WTC11 (cell line): ENCODE data around the gene SLC12A2. TPM values are rescaled to one million over a fixed set of nuclear protein-coding genes. Genes with fewer than 3 reads are reported as not detected.
A peak's percentile ranks its signal among the peaks of the same experiment; 100 is the strongest.

Source experiments
- ATAC-seq: fragments of 200-7000 bp; cut with Tn5 transposase; 2 replicates; pipeline ENCODE4 v1.10.0; 2021; ENCODE audit warnings: mild to moderate bottlenecking, moderate library complexity
- CTCF ChIA-PET: fragments of 300-600 bp; sonication (Branson Sonifier 250); formaldehyde crosslinking; loops from one replicate; lab custom pipeline; 2021; ENCODE audit warnings: antibody characterized with exemption; lab: Charles Lee
- POLR2A ChIA-PET: fragments of 350-600 bp; sonication (Branson Sonifier 250); formaldehyde crosslinking; loops from one replicate; lab custom pipeline; 2021; ENCODE audit warnings: antibody characterized with exemption; lab: Charles Lee
- DNase-seq: peaks from one replicate; pipeline ENCODE4 v3.0.0; 2021; ENCODE audit warnings: low spot score
- H3K27ac Mint-ChIP-seq: 2 replicates; pipeline ENCODE4 v1.8.0; 2021; ENCODE audit warnings: mixed read lengths
- H3K27me3 Mint-ChIP-seq: 2 replicates; pipeline ENCODE4 v1.8.0; 2021; ENCODE audit warnings: low read depth, mild to moderate bottlenecking, moderate library complexity, mixed read lengths
- H3K36me3 Mint-ChIP-seq: 2 replicates; pipeline ENCODE4 v1.8.0; 2021; ENCODE audit warnings: mixed read lengths
- H3K4me1 Mint-ChIP-seq: 2 replicates; pipeline ENCODE4 v1.8.0; 2022; ENCODE audit warnings: mixed read lengths
- H3K4me3 Mint-ChIP-seq: 2 replicates; pipeline ENCODE4 v1.8.0; 2021; ENCODE audit warnings: mild to moderate bottlenecking, moderate library complexity, mixed read lengths
- H3K9me3 Mint-ChIP-seq: 2 replicates; pipeline ENCODE4 v1.8.0; 2021; ENCODE audit warnings: mixed read lengths
- ETV6 ChIP-seq: sonication (generic); formaldehyde crosslinking; IDR thresholded peaks from 2 replicates; pipeline ENCODE4 v1.8.1; 2022; ENCODE audit warnings: mild to moderate bottlenecking, missing genetic modification reagents
- FOXK1 ChIP-seq: sonication (generic); formaldehyde crosslinking; IDR thresholded peaks from 2 replicates; pipeline ENCODE4 v1.8.0; 2022; ENCODE audit warnings: mild to moderate bottlenecking, moderate library complexity, missing genetic modification reagents
- HMGA2 ChIP-seq: fragments of 250-450 bp; sonication (Bioruptor Pico); IDR thresholded peaks from 2 replicates; pipeline ENCODE4 v1.4.0; 2021; ENCODE audit warnings: mild to moderate bottlenecking, moderate library complexity
- MYBL2 ChIP-seq: sonication (generic); formaldehyde crosslinking; IDR thresholded peaks from 2 replicates; pipeline ENCODE4 v1.8.1; 2023; ENCODE audit warnings: mild to moderate bottlenecking, moderate library complexity, missing genetic modification reagents
- NR1H2 ChIP-seq: sonication (generic); formaldehyde crosslinking; IDR thresholded peaks from 2 replicates; pipeline ENCODE4 v1.9.0; 2021; ENCODE audit warnings: mild to moderate bottlenecking, moderate library complexity, missing genetic modification reagents
- RORB ChIP-seq: fragments of 250-450 bp; sonication (Bioruptor Pico); IDR thresholded peaks from 2 replicates; pipeline ENCODE4 v1.9.0; 2021; ENCODE audit warnings: mild to moderate bottlenecking
- SMAD4 ChIP-seq: sonication (generic); formaldehyde crosslinking; IDR thresholded peaks from 2 replicates; pipeline ENCODE4 v1.8.0; 2022; ENCODE audit warnings: mild to moderate bottlenecking, missing genetic modification reagents
- TCF7 ChIP-seq: sonication (generic); formaldehyde crosslinking; IDR thresholded peaks from 2 replicates; pipeline ENCODE4 v1.8.0; 2022; ENCODE audit warnings: mild to moderate bottlenecking, low read depth, missing genetic modification reagents, moderate library complexity
- ZNF671 ChIP-seq: fragments of 250-450 bp; sonication (Bioruptor Pico); IDR thresholded peaks from 2 replicates; pipeline ENCODE4 v1.8.0; 2021; ENCODE audit warnings: mild to moderate bottlenecking
- total RNA-seq: library from RNA; stranded (reverse); gene quantifications from 3 replicates; pipeline ENCODE4 v1.2.3, GENCODE V29; 2021
- TF ChIP-seq, protein P1 (sequence below): fragments of 250-450 bp; sonication (Bioruptor Pico); IDR thresholded peaks from 2 replicates; pipeline ENCODE4 v1.9.0; 2021; ENCODE audit warnings: mild to moderate bottlenecking
- TF ChIP-seq, protein P2 (sequence below): sonication (generic); formaldehyde crosslinking; IDR thresholded peaks from 2 replicates; pipeline ENCODE4 v1.8.1; 2022; ENCODE audit warnings: mild to moderate bottlenecking, missing genetic modification reagents, moderate library complexity, borderline replicate concordance
- TF ChIP-seq, protein P3 (sequence below): sonication (generic); formaldehyde crosslinking; IDR thresholded peaks from 2 replicates; pipeline ENCODE4 v1.8.0; 2022; ENCODE audit warnings: mild to moderate bottlenecking, missing genetic modification reagents
- TF ChIP-seq, protein P4 (sequence below): sonication (generic); formaldehyde crosslinking; IDR thresholded peaks from 2 replicates; pipeline ENCODE4 v1.8.1; 2022; ENCODE audit warnings: low read depth, mild to moderate bottlenecking, moderate library complexity, missing genetic modification reagents, borderline replicate concordance
- TF ChIP-seq, protein P5 (sequence below): sonication (generic); formaldehyde crosslinking; IDR thresholded peaks from 2 replicates; pipeline ENCODE4 v1.8.1; 2023; ENCODE audit warnings: mild to moderate bottlenecking, missing genetic modification reagents, moderate library complexity
- TF ChIP-seq, protein P6 (sequence below): sonication (generic); formaldehyde crosslinking; IDR thresholded peaks from 2 replicates; pipeline ENCODE4 v1.8.0; 2022; ENCODE audit warnings: mild to moderate bottlenecking, missing genetic modification reagents
- TF ChIP-seq, protein P7 (sequence below): fragments of 250-450 bp; sonication (Bioruptor Pico); IDR thresholded peaks from 2 replicates; pipeline ENCODE4 v1.8.0; 2021; ENCODE audit warnings: mild to moderate bottlenecking

SLC12A2 gene
- total RNA-seq, 1 experiment from 2014 or later, result 8.4 TPM

DNA sequence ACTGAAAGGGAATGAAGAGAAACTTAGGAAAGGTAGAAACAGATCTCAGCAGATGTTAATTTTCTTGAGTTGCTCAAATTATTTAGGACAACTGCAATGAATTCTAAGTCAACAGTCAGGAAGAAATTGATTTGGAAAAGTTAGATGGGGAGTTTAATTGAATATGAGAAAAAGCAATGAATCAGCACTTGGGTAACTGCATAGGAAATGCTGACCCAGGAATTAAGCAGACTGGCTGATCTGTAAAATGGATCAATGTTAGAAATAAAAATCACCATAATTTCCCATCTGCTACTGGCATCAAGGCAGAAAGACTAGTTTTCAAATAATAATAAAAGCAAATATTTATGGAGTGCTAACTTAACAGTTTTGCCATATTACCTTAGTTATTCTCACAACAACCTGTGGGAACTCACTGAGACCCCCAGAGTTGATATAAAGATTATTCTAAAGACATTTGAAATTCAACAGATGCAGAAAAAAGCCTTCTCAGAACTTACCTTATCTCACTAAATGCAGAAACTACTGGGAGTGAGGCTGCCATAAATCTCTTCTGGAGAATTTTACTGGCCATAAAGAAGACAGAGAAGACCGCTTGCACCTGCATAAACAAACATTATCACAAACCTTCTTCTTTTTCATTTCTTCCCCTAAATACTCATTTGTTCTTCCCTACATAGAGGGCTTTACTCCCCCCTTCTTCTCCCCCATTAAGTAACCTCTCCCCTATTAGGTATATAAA is 22.8 kb upstream of the SLC12A2 start (continued):
- TF ChIP-seq, protein P1, sequence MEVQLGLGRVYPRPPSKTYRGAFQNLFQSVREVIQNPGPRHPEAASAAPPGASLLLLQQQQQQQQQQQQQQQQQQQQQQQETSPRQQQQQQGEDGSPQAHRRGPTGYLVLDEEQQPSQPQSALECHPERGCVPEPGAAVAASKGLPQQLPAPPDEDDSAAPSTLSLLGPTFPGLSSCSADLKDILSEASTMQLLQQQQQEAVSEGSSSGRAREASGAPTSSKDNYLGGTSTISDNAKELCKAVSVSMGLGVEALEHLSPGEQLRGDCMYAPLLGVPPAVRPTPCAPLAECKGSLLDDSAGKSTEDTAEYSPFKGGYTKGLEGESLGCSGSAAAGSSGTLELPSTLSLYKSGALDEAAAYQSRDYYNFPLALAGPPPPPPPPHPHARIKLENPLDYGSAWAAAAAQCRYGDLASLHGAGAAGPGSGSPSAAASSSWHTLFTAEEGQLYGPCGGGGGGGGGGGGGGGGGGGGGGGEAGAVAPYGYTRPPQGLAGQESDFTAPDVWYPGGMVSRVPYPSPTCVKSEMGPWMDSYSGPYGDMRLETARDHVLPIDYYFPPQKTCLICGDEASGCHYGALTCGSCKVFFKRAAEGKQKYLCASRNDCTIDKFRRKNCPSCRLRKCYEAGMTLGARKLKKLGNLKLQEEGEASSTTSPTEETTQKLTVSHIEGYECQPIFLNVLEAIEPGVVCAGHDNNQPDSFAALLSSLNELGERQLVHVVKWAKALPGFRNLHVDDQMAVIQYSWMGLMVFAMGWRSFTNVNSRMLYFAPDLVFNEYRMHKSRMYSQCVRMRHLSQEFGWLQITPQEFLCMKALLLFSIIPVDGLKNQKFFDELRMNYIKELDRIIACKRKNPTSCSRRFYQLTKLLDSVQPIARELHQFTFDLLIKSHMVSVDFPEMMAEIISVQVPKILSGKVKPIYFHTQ, result no peak
- TF ChIP-seq MYBL2, result no peak
- TF ChIP-seq, protein P2, sequence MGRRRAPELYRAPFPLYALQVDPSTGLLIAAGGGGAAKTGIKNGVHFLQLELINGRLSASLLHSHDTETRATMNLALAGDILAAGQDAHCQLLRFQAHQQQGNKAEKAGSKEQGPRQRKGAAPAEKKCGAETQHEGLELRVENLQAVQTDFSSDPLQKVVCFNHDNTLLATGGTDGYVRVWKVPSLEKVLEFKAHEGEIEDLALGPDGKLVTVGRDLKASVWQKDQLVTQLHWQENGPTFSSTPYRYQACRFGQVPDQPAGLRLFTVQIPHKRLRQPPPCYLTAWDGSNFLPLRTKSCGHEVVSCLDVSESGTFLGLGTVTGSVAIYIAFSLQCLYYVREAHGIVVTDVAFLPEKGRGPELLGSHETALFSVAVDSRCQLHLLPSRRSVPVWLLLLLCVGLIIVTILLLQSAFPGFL (CRISPR knock-in tag), result no peak
- TF ChIP-seq, protein P3, sequence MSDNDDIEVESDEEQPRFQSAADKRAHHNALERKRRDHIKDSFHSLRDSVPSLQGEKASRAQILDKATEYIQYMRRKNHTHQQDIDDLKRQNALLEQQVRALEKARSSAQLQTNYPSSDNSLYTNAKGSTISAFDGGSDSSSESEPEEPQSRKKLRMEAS (CRISPR knock-in tag), result no peak
- TF ChIP-seq RORB (CRISPR knock-in tag), result no peak
- no peak for TF ChIP-seq ETV6 (CRISPR knock-in tag)
- TF ChIP-seq, protein P4, sequence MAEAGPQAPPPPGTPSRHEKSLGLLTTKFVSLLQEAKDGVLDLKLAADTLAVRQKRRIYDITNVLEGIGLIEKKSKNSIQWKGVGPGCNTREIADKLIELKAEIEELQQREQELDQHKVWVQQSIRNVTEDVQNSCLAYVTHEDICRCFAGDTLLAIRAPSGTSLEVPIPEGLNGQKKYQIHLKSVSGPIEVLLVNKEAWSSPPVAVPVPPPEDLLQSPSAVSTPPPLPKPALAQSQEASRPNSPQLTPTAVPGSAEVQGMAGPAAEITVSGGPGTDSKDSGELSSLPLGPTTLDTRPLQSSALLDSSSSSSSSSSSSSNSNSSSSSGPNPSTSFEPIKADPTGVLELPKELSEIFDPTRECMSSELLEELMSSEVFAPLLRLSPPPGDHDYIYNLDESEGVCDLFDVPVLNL (CRISPR knock-in tag), result no peak

DNA sequence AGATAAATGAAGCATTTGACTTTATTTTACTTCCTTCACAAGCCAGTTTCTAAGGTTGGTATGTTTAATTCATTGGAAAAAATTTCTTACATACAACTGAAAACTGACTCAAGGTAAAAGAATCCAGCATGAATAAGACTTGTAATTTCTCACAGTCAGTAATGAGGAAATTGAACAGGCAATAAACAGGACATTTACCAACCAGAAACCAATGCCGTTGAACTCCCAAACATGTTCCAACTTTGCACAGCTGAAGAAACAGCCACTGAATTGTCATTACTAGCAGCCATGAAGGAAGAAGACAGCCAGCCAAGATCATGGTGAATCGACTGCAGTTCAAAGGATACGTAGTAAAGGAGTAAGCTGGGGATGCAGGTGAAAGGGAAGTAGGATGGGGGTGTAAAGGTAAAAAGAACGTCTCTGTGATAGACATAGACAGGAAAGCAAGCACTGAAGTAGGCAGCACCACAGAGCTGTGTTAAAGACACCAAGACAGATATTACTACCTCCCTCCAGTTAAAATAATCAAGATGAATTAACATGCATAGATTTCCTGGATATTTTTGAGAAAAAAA is 21.3 kb upstream of the SLC12A2 start:
- no peak for DNase-seq
- TF ChIP-seq SMAD4 (CRISPR knock-in tag) (no peak), ZNF671 (no peak), HMGA2 (CRISPR knock-in tag) (no peak), FOXK1 (CRISPR knock-in tag) (no peak), TCF7 (CRISPR knock-in tag) (no peak), NR1H2 (CRISPR knock-in tag) (no peak)
- TF ChIP-seq, protein P5, sequence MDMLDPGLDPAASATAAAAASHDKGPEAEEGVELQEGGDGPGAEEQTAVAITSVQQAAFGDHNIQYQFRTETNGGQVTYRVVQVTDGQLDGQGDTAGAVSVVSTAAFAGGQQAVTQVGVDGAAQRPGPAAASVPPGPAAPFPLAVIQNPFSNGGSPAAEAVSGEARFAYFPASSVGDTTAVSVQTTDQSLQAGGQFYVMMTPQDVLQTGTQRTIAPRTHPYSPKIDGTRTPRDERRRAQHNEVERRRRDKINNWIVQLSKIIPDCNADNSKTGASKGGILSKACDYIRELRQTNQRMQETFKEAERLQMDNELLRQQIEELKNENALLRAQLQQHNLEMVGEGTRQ (CRISPR knock-in tag), result no peak
- TF ChIP-seq, protein P6, sequence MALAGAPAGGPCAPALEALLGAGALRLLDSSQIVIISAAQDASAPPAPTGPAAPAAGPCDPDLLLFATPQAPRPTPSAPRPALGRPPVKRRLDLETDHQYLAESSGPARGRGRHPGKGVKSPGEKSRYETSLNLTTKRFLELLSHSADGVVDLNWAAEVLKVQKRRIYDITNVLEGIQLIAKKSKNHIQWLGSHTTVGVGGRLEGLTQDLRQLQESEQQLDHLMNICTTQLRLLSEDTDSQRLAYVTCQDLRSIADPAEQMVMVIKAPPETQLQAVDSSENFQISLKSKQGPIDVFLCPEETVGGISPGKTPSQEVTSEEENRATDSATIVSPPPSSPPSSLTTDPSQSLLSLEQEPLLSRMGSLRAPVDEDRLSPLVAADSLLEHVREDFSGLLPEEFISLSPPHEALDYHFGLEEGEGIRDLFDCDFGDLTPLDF (CRISPR knock-in tag), result no peak
- TF ChIP-seq, protein P7, sequence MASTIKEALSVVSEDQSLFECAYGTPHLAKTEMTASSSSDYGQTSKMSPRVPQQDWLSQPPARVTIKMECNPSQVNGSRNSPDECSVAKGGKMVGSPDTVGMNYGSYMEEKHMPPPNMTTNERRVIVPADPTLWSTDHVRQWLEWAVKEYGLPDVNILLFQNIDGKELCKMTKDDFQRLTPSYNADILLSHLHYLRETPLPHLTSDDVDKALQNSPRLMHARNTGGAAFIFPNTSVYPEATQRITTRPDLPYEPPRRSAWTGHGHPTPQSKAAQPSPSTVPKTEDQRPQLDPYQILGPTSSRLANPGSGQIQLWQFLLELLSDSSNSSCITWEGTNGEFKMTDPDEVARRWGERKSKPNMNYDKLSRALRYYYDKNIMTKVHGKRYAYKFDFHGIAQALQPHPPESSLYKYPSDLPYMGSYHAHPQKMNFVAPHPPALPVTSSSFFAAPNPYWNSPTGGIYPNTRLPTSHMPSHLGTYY (CRISPR knock-in tag), result no peak
- ATAC-seq, result no peak
- Mint-ChIP-seq H3K36me3 (no peaks in the 10 kb centered on the region), H3K27me3 (no peaks in the 10 kb centered on the region), H3K4me3 (no peak overlapping the region), H3K9me3 (peaks cover 5% of the 10 kb centered on the region), H3K27ac (peak overlapping the region; percentile 2; the same call in 1 of the 2 replicates), H3K4me1 (no peaks in the 10 kb centered on the region)
- ChIA-PET POLR2A (no interaction called here), CTCF (no interaction called here)
